Uterus (tissue), 4 donors: ENCODE results near the gene PRDM10. TPM values are rescaled to one million over a fixed set of nuclear protein-coding genes. Genes with fewer than 3 reads are reported as not detected.

Source experiments
- DNase-seq, 2 donors: peaks; one replicate each; pipeline ENCODE4 v3.0.0-alpha.2; 2019 to 2020
- H3K27ac ChIP-seq, 2 donors: fragments of 200-600 bp; sonication (generic); 1 replicate in 1 of 2; 2 replicates in 1 of 2; pipeline ENCODE4 v1.5.1; 2016 to 2018
- H3K27me3 ChIP-seq, 2 donors: fragments of 200-600 bp; sonication (generic); one replicate each; pipeline ENCODE4 v1.5.1; 2018 to 2019; ENCODE audit warnings: control low read depth in 1 of 2
- H3K36me3 ChIP-seq, 2 donors: fragments of 200-600 bp; sonication (generic); one replicate each; pipeline ENCODE4 v1.5.1; 2019; ENCODE audit warnings: control low read depth in 1 of 2
- H3K4me1 ChIP-seq, 2 donors: fragments of 200-600 bp; sonication (generic); one replicate each; pipeline ENCODE4 v1.5.1; 2018 to 2019; ENCODE audit warnings: control low read depth in 1 of 2
- H3K4me3 ChIP-seq, 2 donors: fragments of 200-600 bp; sonication (generic); 1 replicate in 1 of 2; 2 replicates in 1 of 2; pipeline ENCODE4 v1.5.1; 2018 to 2019; ENCODE audit warnings: mild to moderate bottlenecking in 1 of 2
- H3K9me3 ChIP-seq, 2 donors: fragments of 200-600 bp; sonication (generic); one replicate each; pipeline ENCODE4 v1.5.1; 2019; ENCODE audit warnings: control low read depth in 1 of 2
- CTCF ChIP-seq, 4 experiments: fragments of 200-600 bp in 2 of 4; fragments of 450-650 bp in 2 of 4; sonication (generic) in 2 of 4; IDR thresholded peaks; one replicate each; pipeline ENCODE4 v1.5.1; 2016 to 2019; ENCODE audit warnings: antibody characterized with exemption in 4 of 4, mild to moderate bottlenecking in 2 of 4, moderate library complexity in 1 of 4
- POLR2A ChIP-seq, 2 donors: fragments of 450-650 bp; IDR thresholded peaks; one replicate each; pipeline ENCODE4 v1.6.1; 2016; ENCODE audit warnings: antibody characterized with exemption in 2 of 2, mild to moderate bottlenecking in 1 of 2, moderate library complexity in 1 of 2
- intact Hi-C: fragments of 100-400 bp; cut with DNase I; formaldehyde crosslinking; loops from one replicate; pipeline ENCODE4 v1.15.1; 2023; ENCODE audit warnings: low total_unique reads
- total RNA-seq, 4 donors: library from RNA; depleted of rRNA in 3 of 4; stranded (reverse); fragments of >200 nt in 3 of 4; gene quantifications; one replicate each; pipeline versions ENCODE4 v1.1.0 to v1.2.4, GENCODE V29; 2014 to 2023
- donor health status: DM: yes; HTN: yes; CAD: no.

Gene PRDM10
- 10 to 100 TPM in 1 of 4 donors, 1 to 10 TPM in 2, under 1 TPM in 1; 0.29 to 18.6 (median 6.7) TPM for total RNA-seq

- intact Hi-C loops, result loop anchor here (2.0 kb wide), 1 partner anchor 68 kb away; no protein-coding TSS in a partner anchor
- Histone ChIP-seq H3K4me1 (peaks cover 0 to 4% of the 10 kb centered on the region in 2 donors), H3K27me3 (no peaks in the 10 kb centered on the region), H3K27ac (peak within 1 kb of the TSS; percentile 100), H3K9me3 (no peaks in the 10 kb centered on the region), H3K36me3 (no peaks in the 10 kb centered on the region), H3K4me3 (peak within 1 kb of the TSS; percentile 65 to 84)
- peak; percentile 92 to 93 for DNase-seq
- TF ChIP-seq CTCF (IDR thresholded peaks at IDR 0.05) (peak in 2 of 4 experiments; percentile 7 to 33), POLR2A (IDR thresholded peaks at IDR 0.05) (peak; percentile 61 to 70)
Observed at GRCh38 chr11:130002352-130002845, at the start of gene PRDM10. TSS of gene PRDM10 (minus strand) at chr11:130002835. CDS start at chr11:129960964, 41,871 bp downstream.

- no peaks in the 10 kb centered on the region for H3K4me1 ChIP-seq
- DNase-seq, result no peak
- no peaks in the 10 kb centered on the region for H3K27me3 ChIP-seq
- no peak overlapping the region for H3K4me3 ChIP-seq
- intact Hi-C loops, result no loop called here
- H3K27ac ChIP-seq, result no peak overlapping the region
- TF ChIP-seq CTCF (IDR thresholded peaks at IDR 0.05) (no peak), POLR2A (IDR thresholded peaks at IDR 0.05) (no peak)
- H3K36me3 ChIP-seq, result no peaks in the 10 kb centered on the region
- no peaks in the 10 kb centered on the region for H3K9me3 ChIP-seq
Observed at GRCh38 chr11:130051082-130051481, 48.4 kb upstream of the PRDM10 start.

- no peak for DNase-seq
Observed at GRCh38 chr11:130050257-130050656, 47.6 kb upstream of the PRDM10 start.

GRCh38 chr11:130049328-130049771, 46.7 kb upstream of the PRDM10 start:
- Histone ChIP-seq H3K27me3 (no peaks in the 10 kb centered on the region), H3K9me3 (no peaks in the 10 kb centered on the region), H3K27ac (no peak overlapping the region), H3K36me3 (no peaks in the 10 kb centered on the region), H3K4me3 (no peak overlapping the region), H3K4me1 (no peaks in the 10 kb centered on the region)
- no peak for DNase-seq
- TF ChIP-seq POLR2A (IDR thresholded peaks at IDR 0.05) (no peak), CTCF (IDR thresholded peaks at IDR 0.05) (no peak)
- intact Hi-C loops, result no loop called here

More at GRCh38 chr11:130050257-130050656, 47.6 kb upstream of the PRDM10 start:
- H3K4me1 ChIP-seq, result no peaks in the 10 kb centered on the region
- TF ChIP-seq POLR2A (IDR thresholded peaks at IDR 0.05), result no peak
- no peak overlapping the region for H3K4me3 ChIP-seq
- H3K36me3 ChIP-seq, result no peaks in the 10 kb centered on the region
- intact Hi-C loops, result no loop called here
- H3K27ac ChIP-seq, result no peak overlapping the region
- no peaks in the 10 kb centered on the region for H3K27me3 ChIP-seq
- no peaks in the 10 kb centered on the region for H3K9me3 ChIP-seq

GRCh38 chr11:130047141-130047540, 44.5 kb upstream of the PRDM10 start:
- Histone ChIP-seq H3K27ac (no peak overlapping the region), H3K9me3 (no peaks in the 10 kb centered on the region), H3K4me3 (no peak overlapping the region), H3K36me3 (no peaks in the 10 kb centered on the region), H3K27me3 (no peaks in the 10 kb centered on the region), H3K4me1 (no peaks in the 10 kb centered on the region)
- intact Hi-C loops, result no loop called here
- no peak for DNase-seq
- TF ChIP-seq CTCF (IDR thresholded peaks at IDR 0.05) (no peak), POLR2A (IDR thresholded peaks at IDR 0.05) (no peak)
